ENCODE results near the gene JAML. TPM values are rescaled to one million over a fixed set of nuclear protein-coding genes. Genes with fewer than 3 reads are reported as not detected.
A peak's percentile ranks its signal among the peaks of the same experiment; 100 is the strongest.

The JAML gene
- polyA plus RNA-seq, 1 donor (not counting 4 experiments of a cell fraction or from before 2014, with no cell fraction given): 0.01 TPM

- Histone ChIP-seq H3K27me3 (ENCODE audit: control insufficient read depth, extremely low read depth, insufficient read depth, low read length) (no peaks in the 10 kb centered on the region), H3K27ac (ENCODE audit: control insufficient read depth, insufficient read depth, low read length) (peak overlapping the region; percentile 96), H3K9me1 (ENCODE audit: control insufficient read depth, extremely low read depth, insufficient read depth, low read length) (no peaks in the 10 kb centered on the region), H3K79me2 (ENCODE audit: control insufficient read depth, insufficient read depth, low read length) (peaks cover 30% of the 10 kb centered on the region), H2AFZ (ENCODE audit: control insufficient read depth, low read length) (no peak overlapping the region), H3K9ac (ENCODE audit: control insufficient read depth, extremely low read depth, insufficient read depth, low read length) (peak overlapping the region; percentile 93), H3K4me3 (ENCODE audit: control insufficient read depth in 2 of 3, extremely low read depth in 1 of 3, insufficient read depth in 2 of 3, low read depth in 1 of 3, low read length in 3 of 3) (peak overlapping the region; percentile 53 to 97 (median 96)), H3K4me1 (ENCODE audit: control insufficient read depth, extremely low read depth, insufficient read depth, low read length) (peaks cover 57% of the 10 kb centered on the region), H4K20me1 (ENCODE audit: control insufficient read depth, extremely low read depth, insufficient read depth, low read length) (no peaks in the 10 kb centered on the region), H3K9me3 (ENCODE audit: control insufficient read depth, low read depth, low read length) (no peaks in the 10 kb centered on the region), H3K36me3 (ENCODE audit: control insufficient read depth in 2 of 2, extremely low read depth in 1 of 2, insufficient read depth in 2 of 2, low read length in 2 of 2) (peaks cover 10 to 22% of the 10 kb centered on the region in 2 experiments), H3K4me2 (ENCODE audit: control insufficient read depth, extremely low read depth, insufficient read depth, low read depth, low read length) (peak overlapping the region; percentile 97)
- no peak for DNase-seq (ENCODE audit: low read depth, low spot score)
- FAIRE-seq: peak; percentile 83
- TF ChIP-seq EZH2 (IDR thresholded peaks at IDR 0.05; ENCODE audit: low read length): no peak
- TF ChIP-seq, protein P1, sequence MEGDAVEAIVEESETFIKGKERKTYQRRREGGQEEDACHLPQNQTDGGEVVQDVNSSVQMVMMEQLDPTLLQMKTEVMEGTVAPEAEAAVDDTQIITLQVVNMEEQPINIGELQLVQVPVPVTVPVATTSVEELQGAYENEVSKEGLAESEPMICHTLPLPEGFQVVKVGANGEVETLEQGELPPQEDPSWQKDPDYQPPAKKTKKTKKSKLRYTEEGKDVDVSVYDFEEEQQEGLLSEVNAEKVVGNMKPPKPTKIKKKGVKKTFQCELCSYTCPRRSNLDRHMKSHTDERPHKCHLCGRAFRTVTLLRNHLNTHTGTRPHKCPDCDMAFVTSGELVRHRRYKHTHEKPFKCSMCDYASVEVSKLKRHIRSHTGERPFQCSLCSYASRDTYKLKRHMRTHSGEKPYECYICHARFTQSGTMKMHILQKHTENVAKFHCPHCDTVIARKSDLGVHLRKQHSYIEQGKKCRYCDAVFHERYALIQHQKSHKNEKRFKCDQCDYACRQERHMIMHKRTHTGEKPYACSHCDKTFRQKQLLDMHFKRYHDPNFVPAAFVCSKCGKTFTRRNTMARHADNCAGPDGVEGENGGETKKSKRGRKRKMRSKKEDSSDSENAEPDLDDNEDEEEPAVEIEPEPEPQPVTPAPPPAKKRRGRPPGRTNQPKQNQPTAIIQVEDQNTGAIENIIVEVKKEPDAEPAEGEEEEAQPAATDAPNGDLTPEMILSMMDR (optimal IDR thresholded peaks at IDR 0.05 in 1 of 3, IDR thresholded peaks at IDR 0.05 in 1 of 3, conservative IDR thresholded peaks at IDR 0.05 in 1 of 3; ENCODE audit: extremely low read depth in 1 of 3, insufficient read depth in 2 of 3, low read length in 3 of 3): no peak
- dilution Hi-C loops (cut with MboI; ENCODE audit: extremely low pct_ligation_motif_present, low sequenced_read_pairs): no loop called here
These were observed 41.1 kb upstream of the JAML start for GRCh38 chr11:118265954-118266353.

GRCh38 chr11:118264569-118265465 lies 40.0 kb upstream of the JAML start:
- peak overlapping the region; percentile 51 for H2AFZ ChIP-seq (ENCODE audit: control insufficient read depth, low read length)
- H3K4me3 ChIP-seq (ENCODE audit: control insufficient read depth in 2 of 3, extremely low read depth in 1 of 3, insufficient read depth in 2 of 3, low read depth in 1 of 3, low read length in 3 of 3): peak overlapping the region; percentile 53 to 97 (median 96)
- H3K79me2 ChIP-seq (ENCODE audit: control insufficient read depth, insufficient read depth, low read length): peaks cover 33% of the 10 kb centered on the region
- H4K20me1 ChIP-seq (ENCODE audit: control insufficient read depth, extremely low read depth, insufficient read depth, low read length): no peaks in the 10 kb centered on the region
- no peaks in the 10 kb centered on the region for H3K27me3 ChIP-seq (ENCODE audit: control insufficient read depth, extremely low read depth, insufficient read depth, low read length)
- TF ChIP-seq, protein P1 (optimal IDR thresholded peaks at IDR 0.05 in 1 of 3, IDR thresholded peaks at IDR 0.05 in 1 of 3, conservative IDR thresholded peaks at IDR 0.05 in 1 of 3; ENCODE audit: extremely low read depth in 1 of 3, insufficient read depth in 2 of 3, low read length in 3 of 3): no peak
- TF ChIP-seq EZH2 (IDR thresholded peaks at IDR 0.05; ENCODE audit: low read length): no peak
- H3K9ac ChIP-seq (ENCODE audit: control insufficient read depth, extremely low read depth, insufficient read depth, low read length): peak overlapping the region; percentile 93
- no peak for DNase-seq (ENCODE audit: low read depth, low spot score)
- H3K9me1 ChIP-seq (ENCODE audit: control insufficient read depth, extremely low read depth, insufficient read depth, low read length): no peaks in the 10 kb centered on the region
- H3K4me1 ChIP-seq (ENCODE audit: control insufficient read depth, extremely low read depth, insufficient read depth, low read length): peaks cover 65% of the 10 kb centered on the region
- peak; percentile 43 for FAIRE-seq
- peak overlapping the region; percentile 97 for H3K4me2 ChIP-seq (ENCODE audit: control insufficient read depth, extremely low read depth, insufficient read depth, low read depth, low read length)
- dilution Hi-C loops (cut with MboI; ENCODE audit: extremely low pct_ligation_motif_present, low sequenced_read_pairs): no loop called here
- peak overlapping the region; percentile 96 for H3K27ac ChIP-seq (ENCODE audit: control insufficient read depth, insufficient read depth, low read length)
- no peaks in the 10 kb centered on the region for H3K9me3 ChIP-seq (ENCODE audit: control insufficient read depth, low read depth, low read length)
- H3K36me3 ChIP-seq (ENCODE audit: control insufficient read depth in 2 of 2, extremely low read depth in 1 of 2, insufficient read depth in 2 of 2, low read length in 2 of 2): peaks cover 18 to 31% of the 10 kb centered on the region in 2 experiments
